SK-N-SH (cell line): ENCODE measurements around the gene RPS6KA1. TPM values are rescaled to one million over a fixed set of nuclear protein-coding genes. Genes with fewer than 3 reads are reported as not detected.

Experiments used
- CTCF ChIA-PET: fragments of 300-600, 350-600 bp; formaldehyde crosslinking; extraction: SDS; loops from one replicate; lab custom pipeline; 2021; lab: Yijun Ruan, JAX
- POLR2A ChIA-PET: fragments of 350-600 bp; sonication (Branson Sonifier 250); formaldehyde crosslinking; extraction: SDS; loops from one replicate; lab custom pipeline; 2020; ENCODE audit warnings: antibody characterized with exemption, inconsistent platforms; lab: Yijun Ruan, JAX
- DNase-seq: peaks from one replicate; pipeline ENCODE4 v3.0.0; 2012
- H2AFZ ChIP-seq: fragments of 200-600 bp; sonication (generic); 2 replicates; pipeline ENCODE4 v1.8.1; 2016; ENCODE audit warnings: antibody characterized with exemption, mild to moderate bottlenecking, low read depth
- H3F3A ChIP-seq: fragments of 200-600 bp; sonication (generic); replicated peaks from 2 replicates; pipeline ENCODE3; 2016; ENCODE audit warnings: antibody characterized with exemption, mild to moderate bottlenecking; ENCODE audit not compliant: insufficient read depth
- H3K27ac ChIP-seq, 2 experiments: fragments of 200-500 bp in 1 of 2; fragments of 200-600 bp in 1 of 2; sonication (Bioruptor generic) in 1 of 2; sonication (generic), shearing (Covaris generic) in 1 of 2; 2 replicates each; pipeline versions ENCODE4 v1.5.1 to v1.6.1; 2014 to 2016; ENCODE audit warnings: low read depth in 2 of 2, inconsistent platforms in 1 of 2, low read length in 1 of 2, mild to moderate bottlenecking in 1 of 2, mixed read lengths in 1 of 2
- H3K27me3 ChIP-seq: fragments of 200-600 bp; sonication (generic), shearing (Covaris generic); 2 replicates; pipeline ENCODE4 v1.6.1; 2016; ENCODE audit warnings: mixed run types; ENCODE audit not compliant: insufficient read depth
- H3K36me3 ChIP-seq, 2 experiments: fragments of 200-500 bp in 1 of 2; fragments of 200-600 bp in 1 of 2; sonication (Bioruptor generic) in 1 of 2; sonication (generic) in 1 of 2; replicated peaks in 1 of 2; 2 replicates each; pipeline versions ENCODE3 to v1.5.1; 2014 to 2016; ENCODE audit warnings: low read length in 1 of 2, mild to moderate bottlenecking in 1 of 2; ENCODE audit not compliant: insufficient read depth in 2 of 2, control insufficient read depth in 1 of 2
- H3K4me1 ChIP-seq, 2 experiments: fragments of 200-500 bp in 1 of 2; fragments of 200-600 bp in 1 of 2; sonication (Bioruptor generic) in 1 of 2; sonication (generic), shearing (Covaris generic) in 1 of 2; 2 replicates each; pipeline versions ENCODE4 v1.5.1 to v1.6.1; 2014 to 2016; ENCODE audit warnings: low read depth in 1 of 2, low read length in 1 of 2, mixed run types in 1 of 2; ENCODE audit not compliant: insufficient read depth in 2 of 2, control insufficient read depth in 1 of 2
- H3K4me2 ChIP-seq: fragments of 200-600 bp; sonication (generic), shearing (Covaris generic); 2 replicates; pipeline ENCODE4 v1.6.1; 2017; ENCODE audit warnings: mixed run types
- H3K4me3 ChIP-seq, 2 experiments: fragments of 200-500 bp in 1 of 2; fragments of 200-600 bp in 1 of 2; sonication (Bioruptor generic) in 1 of 2; sonication (generic), shearing (Covaris generic) in 1 of 2; 2 replicates each; pipeline versions ENCODE4 v1.5.1 to v1.8.1; 2014 to 2016; ENCODE audit warnings: low read depth in 2 of 2, inconsistent platforms in 1 of 2, low read length in 1 of 2, mild to moderate bottlenecking in 1 of 2, mixed read lengths in 1 of 2, moderate library complexity in 1 of 2
- H3K79me2 ChIP-seq: fragments of 200-600 bp; sonication (generic); 2 replicates; pipeline ENCODE4 v1.8.1; 2017; ENCODE audit warnings: mild to moderate bottlenecking; ENCODE audit not compliant: insufficient read depth
- H3K9ac ChIP-seq: fragments of 200-600 bp; sonication (generic); 2 replicates; pipeline ENCODE4 v1.6.1; 2017; ENCODE audit warnings: mixed run types
- H3K9me2 ChIP-seq: fragments of 200-600 bp; sonication (generic); 2 replicates; pipeline ENCODE4 v1.6.1; 2017; ENCODE audit warnings: mixed run types
- H3K9me3 ChIP-seq: fragments of 200-600 bp; sonication (generic); 2 replicates; pipeline ENCODE4 v1.6.1; 2017; ENCODE audit warnings: mixed run types, mild to moderate bottlenecking, moderate library complexity
- H4K20me1 ChIP-seq: fragments of 200-600 bp; sonication (generic); 2 replicates; pipeline ENCODE4 v1.6.1; 2017; ENCODE audit warnings: mild to moderate bottlenecking, mixed run types; ENCODE audit not compliant: insufficient read depth
- CHD2 ChIP-seq: fragments of 150-350 bp; IDR thresholded peaks from 2 replicates; pipeline ENCODE4 v1.6.1; 2018; ENCODE audit warnings: low read length; ENCODE audit not compliant: partially characterized antibody
- EP300 ChIP-seq, 2 experiments: IDR thresholded peaks; 2 replicates each; pipeline versions ENCODE4 v1.4.0 to v1.6.1; 2012; ENCODE audit warnings: borderline replicate concordance in 1 of 2, low read depth in 1 of 2, low read length in 1 of 2
- EZH2phosphoT487 ChIP-seq: fragments of 200-600 bp; sonication (generic); IDR thresholded peaks from 2 replicates; pipeline ENCODE4 v1.6.1; 2017; ENCODE audit warnings: low read depth, mixed run types, mild to moderate bottlenecking, antibody characterized with exemption, moderate library complexity, borderline replicate concordance
- FOSL2 ChIP-seq: IDR thresholded peaks from 2 replicates; pipeline ENCODE4 v1.4.0; 2012; ENCODE audit warnings: low read depth, mild to moderate bottlenecking, moderate library complexity, borderline replicate concordance
- IRF3 ChIP-seq: fragments of 150-350 bp; IDR thresholded peaks from 2 replicates; pipeline ENCODE4 v1.6.1; 2016; ENCODE audit warnings: mild to moderate bottlenecking, low read depth, low read length
- JUND ChIP-seq: IDR thresholded peaks from 2 replicates; pipeline ENCODE4 v1.4.0; 2012
- NRF1 ChIP-seq: IDR thresholded peaks from 2 replicates; pipeline ENCODE4 v1.6.1; 2012; ENCODE audit warnings: low read depth, mild to moderate bottlenecking, low read length
- PBX3 ChIP-seq: IDR thresholded peaks from 2 replicates; pipeline ENCODE4; 2012
- POLR2AphosphoS5 ChIP-seq: IDR thresholded peaks from 2 replicates; pipeline ENCODE4 v1.6.1; 2012; ENCODE audit warnings: low read depth, low read length
- RCOR1 ChIP-seq: fragments of 150-350 bp; IDR thresholded peaks from 2 replicates; pipeline ENCODE4 v1.6.1; 2017; ENCODE audit warnings: antibody characterized with exemption, low read length
- RFX5 ChIP-seq: IDR thresholded peaks from 2 replicates; pipeline ENCODE4 v1.6.1; 2012; ENCODE audit warnings: mild to moderate bottlenecking, improper control_type of control experiment, low read length
- RXRA ChIP-seq: IDR thresholded peaks from 2 replicates; pipeline ENCODE4 v1.4.0; 2012; ENCODE audit warnings: low read depth, mild to moderate bottlenecking, borderline replicate concordance
- SIN3A ChIP-seq: IDR thresholded peaks from 2 replicates; pipeline ENCODE4 v1.6.1; 2012; ENCODE audit warnings: low read depth, mild to moderate bottlenecking, low read length, moderate library complexity, borderline replicate concordance
- SMC3 ChIP-seq: IDR thresholded peaks from 2 replicates; pipeline ENCODE4 v1.6.1; 2012; ENCODE audit warnings: low read depth, low read length, improper control_type of control experiment
- TAF1 ChIP-seq: IDR thresholded peaks from 2 replicates; pipeline ENCODE4 v1.6.1; 2012; ENCODE audit warnings: low read depth, mild to moderate bottlenecking, low read length, moderate library complexity, borderline replicate concordance
- TCF12 ChIP-seq: IDR thresholded peaks from 2 replicates; pipeline ENCODE4 v1.4.0; 2012
- YY1 ChIP-seq: IDR thresholded peaks from 2 replicates; pipeline ENCODE4 v1.4.0; 2012; ENCODE audit warnings: low read depth, mild to moderate bottlenecking
- WGBS: methylation state at CpG from one replicate; pipeline ENCODE4 v1.1.6; 2017; ENCODE audit warnings: low lambda C conversion rate; 5-methylcytosine and 5-hydroxymethylcytosine counted together
- polyA plus RNA-seq, 3 experiments: library from polyadenylated mRNA; depleted of rRNA; stranded (reverse); fragments of >200 nt; gene quantifications; 2 replicates each; pipeline ENCODE4 v1.2.3, GENCODE V29; 2012

Gene RPS6KA1
- polyA plus RNA-seq (2012; rRNA removed): 8.3 and 9.7 TPM in 2 replicates
- polyA plus RNA-seq (2012; cell fraction: cytosol; rRNA removed): 4.3 and 7.1 TPM in 2 replicates
- 9.0 and 11.6 TPM in 2 replicates for polyA plus RNA-seq (2012; cell fraction: nucleus; rRNA removed)

GRCh38 chr1:26529655-26530409 is at the start of gene RPS6KA1:
Gene RPS6KA1, plus strand, starts transcription at chr1:26529761. Its CDS starts 160 bp downstream, at chr1:26529921.
- ChIA-PET POLR2A (interaction anchor here (1.1 to 2.4 kb wide), 4 partner anchors 12 to 58 kb away, joined by 3 to 10 read pairs (median 4); partner anchors contain the start of gene HMGN2), CTCF (interaction anchor here (0.7 to 5.4 kb wide), 6 partner anchors 9 to 259 kb away, joined by 3 to 41 read pairs (median 5); partner anchors contain the start of gene PIGV)
- no peak for TF ChIP-seq POLR2AphosphoS5
- no peak for TF ChIP-seq YY1
- no peak for TF ChIP-seq TCF12
- no peak for TF ChIP-seq TAF1
- no peak for TF ChIP-seq EZH2phosphoT487
- peak; percentile 71; the same call in 1 of the 2 replicates for TF ChIP-seq RFX5
- TF ChIP-seq PBX3: no peak
- peak; percentile 39 for TF ChIP-seq NRF1
- no peak for TF ChIP-seq FOSL2
- TF ChIP-seq CHD2: no peak
- no peak for TF ChIP-seq SIN3A
- TF ChIP-seq JUND: no peak
- no peak for TF ChIP-seq IRF3
- no peak for TF ChIP-seq RCOR1
- TF ChIP-seq SMC3: no peak
- no peak for TF ChIP-seq RXRA
- TF ChIP-seq EP300 (IDR thresholded peaks at IDR 0.05; ENCODE audit: borderline replicate concordance in 1 of 2, low read depth in 1 of 2, low read length in 1 of 2): peak in 1 of 2 experiments; percentile 13; a peak in 1 of 4 replicates
- peak within 1 kb of the TSS; percentile 52 for H3K9ac ChIP-seq
- H3K9me2 ChIP-seq: no peaks in the 10 kb centered on the region
- H3K9me3 ChIP-seq: no peaks in the 10 kb centered on the region
- peak within 1 kb of the TSS; percentile 84 for H3K4me2 ChIP-seq
- no CpG with 5 or more reads among the region's 86 CpGs for WGBS
- H4K20me1 ChIP-seq: no peaks in the 10 kb centered on the region
- no peaks in the 10 kb centered on the region for H3K36me3 ChIP-seq
- H3K27ac ChIP-seq: peak within 1 kb of the TSS in 1 of 2 experiments; percentile 40; a peak in 1 of 4 replicates
- H3F3A ChIP-seq: no peaks in the 10 kb centered on the region
- H3K4me1 ChIP-seq: peaks cover 13 to 20% of the 10 kb centered on the region in 2 experiments; a peak in 2 of 4 replicates
- H3K79me2 ChIP-seq: no peaks in the 10 kb centered on the region
- H3K27me3 ChIP-seq: peaks cover 3% of the 10 kb centered on the region; the same call in 1 of the 2 replicates
- H2AFZ ChIP-seq: peak within 1 kb of the TSS; percentile 96
- peak within 1 kb of the TSS; percentile 62 to 74 for H3K4me3 ChIP-seq
- DNase-seq: peak; percentile 99
